Esophagus muscularis mucosa (tissue), 4 donors: ENCODE results near the gene TCEAL7.

Experiments used
- EP300 ChIP-seq: sonication (generic); formaldehyde crosslinking; IDR thresholded peaks from one replicate; pipeline ENCODE4 v1.6.1; 2017; ENCODE audit warnings: antibody characterized with exemption
- POLR2A ChIP-seq: fragments of 450-650 bp; IDR thresholded peaks from one replicate; pipeline ENCODE4 v1.6.1; 2017; ENCODE audit warnings: antibody characterized with exemption, moderate library complexity, mild to moderate bottlenecking, low read depth
- POLR2AphosphoS5 ChIP-seq, 2 donors: sonication (generic); formaldehyde crosslinking; IDR thresholded peaks; one replicate each; pipeline ENCODE4 v1.6.1; 2017; ENCODE audit warnings: antibody characterized with exemption in 2 of 2
- TF ChIP-seq, protein P1 (sequence below), 3 experiments: fragments of 200-600 bp in 2 of 3; fragments of 450-650 bp in 1 of 3; sonication (generic) in 2 of 3; IDR thresholded peaks; one replicate each; pipeline ENCODE4 v1.5.1; 2017 to 2019; ENCODE audit warnings: antibody characterized with exemption in 3 of 3, mild to moderate bottlenecking in 2 of 3, moderate library complexity in 1 of 3

DNA sequence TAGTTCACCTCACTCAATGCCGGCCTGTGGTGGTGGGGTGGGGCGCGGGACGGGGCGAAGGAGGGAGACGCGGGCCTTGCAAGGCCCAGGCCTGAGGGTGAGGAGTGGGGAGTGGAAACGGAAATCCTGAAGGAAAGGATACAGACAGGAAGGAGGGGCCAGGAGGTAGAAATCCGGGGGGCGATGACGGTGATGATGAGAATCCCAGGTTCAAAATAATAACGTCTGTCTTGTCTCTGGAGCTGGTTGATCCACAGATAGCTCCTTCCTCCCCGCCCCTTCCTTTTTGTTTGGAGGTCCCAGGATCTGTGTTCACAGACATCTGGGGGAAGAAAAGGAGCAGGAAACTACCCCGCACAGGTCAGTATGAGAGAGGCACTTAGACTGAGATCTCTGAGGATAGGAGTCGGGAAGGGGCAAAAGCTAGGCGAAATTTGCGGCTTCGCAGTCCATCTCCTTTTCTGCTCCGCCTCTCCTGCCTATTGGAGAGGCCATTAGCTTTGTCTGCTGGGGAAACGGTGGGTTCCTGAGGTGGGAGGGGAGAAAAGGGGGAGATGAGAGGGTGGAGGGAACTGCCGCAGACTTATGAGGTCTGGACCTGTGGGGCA, 746 bp downstream of the TCEAL7 start:
- TF ChIP-seq, protein P1, sequence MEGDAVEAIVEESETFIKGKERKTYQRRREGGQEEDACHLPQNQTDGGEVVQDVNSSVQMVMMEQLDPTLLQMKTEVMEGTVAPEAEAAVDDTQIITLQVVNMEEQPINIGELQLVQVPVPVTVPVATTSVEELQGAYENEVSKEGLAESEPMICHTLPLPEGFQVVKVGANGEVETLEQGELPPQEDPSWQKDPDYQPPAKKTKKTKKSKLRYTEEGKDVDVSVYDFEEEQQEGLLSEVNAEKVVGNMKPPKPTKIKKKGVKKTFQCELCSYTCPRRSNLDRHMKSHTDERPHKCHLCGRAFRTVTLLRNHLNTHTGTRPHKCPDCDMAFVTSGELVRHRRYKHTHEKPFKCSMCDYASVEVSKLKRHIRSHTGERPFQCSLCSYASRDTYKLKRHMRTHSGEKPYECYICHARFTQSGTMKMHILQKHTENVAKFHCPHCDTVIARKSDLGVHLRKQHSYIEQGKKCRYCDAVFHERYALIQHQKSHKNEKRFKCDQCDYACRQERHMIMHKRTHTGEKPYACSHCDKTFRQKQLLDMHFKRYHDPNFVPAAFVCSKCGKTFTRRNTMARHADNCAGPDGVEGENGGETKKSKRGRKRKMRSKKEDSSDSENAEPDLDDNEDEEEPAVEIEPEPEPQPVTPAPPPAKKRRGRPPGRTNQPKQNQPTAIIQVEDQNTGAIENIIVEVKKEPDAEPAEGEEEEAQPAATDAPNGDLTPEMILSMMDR (IDR thresholded peaks at IDR 0.05): no peak
- TF ChIP-seq POLR2A (no peak), POLR2AphosphoS5 (IDR thresholded peaks at IDR 0.05) (no peak), EP300 (no peak)
